ENCODE data around the gene LARP4B.

GRCh38 chr10:816958-817357 is 114.5 kb downstream of the LARP4B start:
- TF ChIP-seq POLR2A (IDR thresholded peaks at IDR 0.05; ENCODE audit: low read length) (no peak), GATA1 (IDR thresholded peaks at IDR 0.05; ENCODE audit: low read depth, low read length) (no peak)

Data from erythroblast (primary cell).